Neuron (in vitro differentiated cells): ENCODE measurements around the gene FOXP1.

Experiments used
- H2AFZ ChIP-seq: one replicate; pipeline ENCODE4 v1.6.1; 2013; ENCODE audit warnings: low read depth, mild to moderate bottlenecking, inconsistent platforms, low read length, moderate library complexity
- H3K27me3 ChIP-seq: one replicate; pipeline ENCODE4 v1.6.1; 2013; ENCODE audit warnings: low read length; ENCODE audit not compliant: insufficient read depth
- H3K36me3 ChIP-seq: one replicate; pipeline ENCODE4 v1.6.1; 2013; ENCODE audit warnings: low read length; ENCODE audit not compliant: insufficient read depth
- H3K4me1 ChIP-seq: one replicate; pipeline ENCODE4 v1.6.1; 2013; ENCODE audit warnings: low read length; ENCODE audit not compliant: insufficient read depth
- H3K4me3 ChIP-seq: 2 replicates; pipeline ENCODE4 v1.5.1; 2013; ENCODE audit warnings: mild to moderate bottlenecking, low read length, moderate library complexity
- H3K9me3 ChIP-seq: one replicate; pipeline ENCODE4 v1.6.1; 2013; ENCODE audit warnings: low read length

FOXP1 gene

GRCh38 chr3:71094658-71095209, 488.8 kb downstream of the FOXP1 start:
- no peaks in the 10 kb centered on the region for H3K36me3 ChIP-seq
- H3K27me3 ChIP-seq = no peaks in the 10 kb centered on the region
- no peak overlapping the region for H2AFZ ChIP-seq
- no peaks in the 10 kb centered on the region for H3K9me3 ChIP-seq
- peaks cover 3% of the 10 kb centered on the region for H3K4me1 ChIP-seq
- H3K4me3 ChIP-seq = no peak overlapping the region

- no peaks in the 10 kb centered on the region for H3K36me3 ChIP-seq
- no peak overlapping the region for H3K4me3 ChIP-seq
- H2AFZ ChIP-seq = no peak overlapping the region
- no peaks in the 10 kb centered on the region for H3K27me3 ChIP-seq
- peaks cover 3% of the 10 kb centered on the region for H3K4me1 ChIP-seq
- no peaks in the 10 kb centered on the region for H3K9me3 ChIP-seq
Observed at GRCh38 chr3:71092665-71093064, 490.9 kb downstream of the FOXP1 start.

- H3K9me3 ChIP-seq = no peaks in the 10 kb centered on the region
- no peaks in the 10 kb centered on the region for H3K4me1 ChIP-seq
- no peak overlapping the region for H2AFZ ChIP-seq
- no peaks in the 10 kb centered on the region for H3K36me3 ChIP-seq
- no peaks in the 10 kb centered on the region for H3K27me3 ChIP-seq
- no peak overlapping the region for H3K4me3 ChIP-seq
Observed at GRCh38 chr3:71090207-71090606, 493.3 kb downstream of the FOXP1 start.

- no peak overlapping the region for H3K4me3 ChIP-seq
- no peaks in the 10 kb centered on the region for H3K9me3 ChIP-seq
- H3K36me3 ChIP-seq = no peaks in the 10 kb centered on the region
- no peak overlapping the region for H2AFZ ChIP-seq
- H3K4me1 ChIP-seq = no peaks in the 10 kb centered on the region
- H3K27me3 ChIP-seq = no peaks in the 10 kb centered on the region
Observed at GRCh38 chr3:71089271-71089847, 494.2 kb downstream of the FOXP1 start.

GRCh38 chr3:71088742-71089141, 494.8 kb downstream of the FOXP1 start:
- Histone ChIP-seq H3K4me3 (no peak overlapping the region), H3K4me1 (peaks cover 3% of the 10 kb centered on the region), H3K9me3 (no peaks in the 10 kb centered on the region), H2AFZ (no peak overlapping the region), H3K36me3 (no peaks in the 10 kb centered on the region), H3K27me3 (no peaks in the 10 kb centered on the region)

- Histone ChIP-seq H3K4me3 (no peak overlapping the region), H3K27me3 (no peaks in the 10 kb centered on the region), H2AFZ (no peak overlapping the region), H3K9me3 (no peaks in the 10 kb centered on the region), H3K4me1 (peaks cover 8% of the 10 kb centered on the region), H3K36me3 (no peaks in the 10 kb centered on the region)
Observed at GRCh38 chr3:71088019-71088708, 495.4 kb downstream of the FOXP1 start.

- Histone ChIP-seq H2AFZ (no peak overlapping the region), H3K36me3 (no peaks in the 10 kb centered on the region), H3K27me3 (no peaks in the 10 kb centered on the region), H3K4me3 (no peak overlapping the region), H3K9me3 (peaks cover 3% of the 10 kb centered on the region), H3K4me1 (peaks cover 8% of the 10 kb centered on the region)
Observed at GRCh38 chr3:71087143-71088018, 496.1 kb downstream of the FOXP1 start.

GRCh38 chr3:71086777-71087142, 496.8 kb downstream of the FOXP1 start:
- Histone ChIP-seq H3K27me3 (no peaks in the 10 kb centered on the region), H3K9me3 (peaks cover 3% of the 10 kb centered on the region)

GRCh38 chr3:71083726-71084131, 499.8 kb downstream of the FOXP1 start:
- Histone ChIP-seq H3K4me1 (peaks cover 8% of the 10 kb centered on the region), H3K4me3 (no peak overlapping the region), H2AFZ (no peak overlapping the region), H3K36me3 (no peaks in the 10 kb centered on the region), H3K9me3 (peaks cover 3% of the 10 kb centered on the region), H3K27me3 (no peaks in the 10 kb centered on the region)

More at GRCh38 chr3:71086777-71087142, 496.8 kb downstream of the FOXP1 start:
- H3K4me3 ChIP-seq = no peak overlapping the region
- H2AFZ ChIP-seq = no peak overlapping the region
- no peaks in the 10 kb centered on the region for H3K36me3 ChIP-seq
- peaks cover 8% of the 10 kb centered on the region for H3K4me1 ChIP-seq

GRCh38 chr3:71082833-71083232, 500.7 kb downstream of the FOXP1 start:
- Histone ChIP-seq H3K9me3 (peaks cover 3% of the 10 kb centered on the region), H3K4me3 (no peak overlapping the region), H3K36me3 (no peaks in the 10 kb centered on the region)

GRCh38 chr3:71080517-71081083, 502.9 kb downstream of the FOXP1 start:
- Histone ChIP-seq H3K27me3 (no peaks in the 10 kb centered on the region), H3K36me3 (no peaks in the 10 kb centered on the region), H3K4me1 (peaks cover 8% of the 10 kb centered on the region), H3K4me3 (no peak overlapping the region), H2AFZ (no peak overlapping the region), H3K9me3 (peaks cover 3% of the 10 kb centered on the region)

More at GRCh38 chr3:71082833-71083232, 500.7 kb downstream of the FOXP1 start:
- peaks cover 8% of the 10 kb centered on the region for H3K4me1 ChIP-seq
- no peak overlapping the region for H2AFZ ChIP-seq
- H3K27me3 ChIP-seq = no peaks in the 10 kb centered on the region

GRCh38 chr3:71078723-71079525, 504.6 kb downstream of the FOXP1 start:
- Histone ChIP-seq H3K4me1 (peaks cover 7% of the 10 kb centered on the region), H2AFZ (no peak overlapping the region), H3K9me3 (peaks cover 3% of the 10 kb centered on the region), H3K36me3 (no peaks in the 10 kb centered on the region), H3K27me3 (no peaks in the 10 kb centered on the region), H3K4me3 (no peak overlapping the region)
